Breast epithelium (tissue), 3 donors: Measurements from ENCODE around the gene OR11L1.

ENCODE experiments used
- CTCF ChIP-seq, 3 donors: fragments of 450-650 bp; IDR thresholded peaks; one replicate each; pipeline ENCODE4 v1.5.1; 2016 to 2017; ENCODE audit warnings: antibody characterized with exemption in 3 of 3, mild to moderate bottlenecking in 3 of 3, moderate library complexity in 3 of 3
- POLR2A ChIP-seq: fragments of 450-650 bp; IDR thresholded peaks from one replicate; pipeline ENCODE4 v1.6.1; 2016; ENCODE audit warnings: antibody characterized with exemption, mild to moderate bottlenecking, moderate library complexity

DNA sequence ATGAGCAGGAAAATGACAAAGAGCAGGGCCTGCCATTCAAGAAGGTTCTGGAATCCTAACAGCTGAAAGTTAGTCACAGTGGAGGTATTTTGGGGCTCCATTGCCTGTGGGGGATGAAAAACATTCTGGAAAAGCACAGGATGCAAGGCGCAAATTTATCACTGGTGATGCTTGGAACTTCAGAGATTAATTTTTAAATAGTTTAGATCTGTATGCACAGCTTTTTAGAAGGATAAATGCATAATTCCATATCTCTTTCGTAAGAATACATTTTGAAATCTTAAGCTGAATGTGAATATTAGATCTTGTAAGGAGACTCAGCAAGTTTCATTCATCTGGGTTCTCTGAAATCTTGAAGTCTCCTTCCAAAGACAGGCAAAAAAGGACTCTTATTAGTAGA, at the start of gene OR11L1:
- TF ChIP-seq CTCF (IDR thresholded peaks at IDR 0.05) (no peak), POLR2A (no peak)
